GM21360 (cell line): ENCODE measurements around the gene PBX2.
A peak's percentile ranks its signal among the peaks of the same experiment; 100 is the strongest.
"Not testable (repeated sequence)": the region's sequence is repeated elsewhere in the genome, so short reads cannot be mapped to it uniquely, and the experiment has no call there.

ENCODE experiments used
- ATAC-seq: cut with Tn5 transposase; IDR thresholded peaks from one replicate; pipeline ENCODE4 v1.9.1; 2021; ENCODE audit warnings: mild to moderate bottlenecking, moderate library complexity; ENCODE audit not compliant: unreplicated experiment

The PBX2 gene

DNA sequence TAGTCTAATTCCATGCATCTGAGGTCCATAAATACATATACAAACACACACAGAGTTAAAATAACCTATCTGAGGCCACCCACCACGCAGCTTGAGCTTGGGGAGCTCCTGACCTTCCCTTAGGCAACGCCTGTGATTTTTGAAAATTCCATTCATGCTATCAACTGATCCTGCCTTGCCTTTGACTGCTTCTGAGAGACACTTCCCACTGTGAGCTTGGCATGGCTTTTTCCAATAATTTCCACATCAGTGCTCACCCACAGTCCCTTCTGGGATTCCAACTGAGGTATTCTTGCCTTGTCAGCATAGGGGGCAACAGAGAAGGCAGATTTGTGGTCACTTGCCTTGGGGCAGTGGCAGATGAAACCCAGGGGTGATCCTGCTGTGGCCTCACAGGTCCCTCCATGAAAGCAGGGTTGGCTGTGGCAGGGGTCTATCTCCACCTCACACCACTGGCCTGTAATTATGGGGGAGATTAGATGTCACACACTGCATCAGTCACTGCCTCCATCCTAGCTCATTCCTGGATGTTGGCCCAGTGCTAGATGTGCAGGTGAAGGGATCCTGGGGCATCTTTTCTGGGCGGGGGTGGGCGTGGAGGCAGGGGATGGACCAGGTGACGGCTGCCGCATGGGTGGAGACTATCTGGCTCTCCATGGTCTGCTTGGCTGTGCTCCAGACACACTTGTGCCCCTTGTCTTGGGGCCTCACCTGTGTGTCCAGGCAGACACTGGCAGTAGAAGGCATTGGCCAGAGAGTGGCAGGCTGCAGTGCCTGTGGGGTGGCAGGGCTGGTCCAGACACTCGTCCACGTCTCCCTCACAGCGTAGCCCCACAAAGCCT, 13.6 kb upstream of the PBX2 start:
- ATAC-seq, result no peak

DNA sequence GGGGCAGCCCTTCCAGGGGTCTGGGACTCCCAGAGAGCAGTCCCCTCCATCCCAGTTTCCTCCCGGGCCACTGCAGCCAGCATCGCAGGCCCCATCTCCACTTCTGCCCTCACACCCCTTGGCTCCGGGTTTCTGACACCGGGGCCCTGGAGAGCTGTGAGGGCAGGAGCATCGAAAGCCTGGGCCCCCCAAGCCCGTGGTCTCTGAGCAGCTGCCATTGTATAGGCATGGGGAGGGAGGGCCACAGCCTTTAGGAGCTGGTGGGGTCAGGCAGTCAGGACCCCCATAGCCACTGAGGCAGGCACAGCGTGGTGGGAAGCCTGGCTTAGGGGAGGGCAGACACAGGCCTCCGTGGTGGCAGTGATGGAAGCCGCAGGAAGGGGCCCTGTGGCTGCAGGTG, 12.2 kb upstream of the PBX2 start:
- ATAC-seq, result no peak

DNA sequence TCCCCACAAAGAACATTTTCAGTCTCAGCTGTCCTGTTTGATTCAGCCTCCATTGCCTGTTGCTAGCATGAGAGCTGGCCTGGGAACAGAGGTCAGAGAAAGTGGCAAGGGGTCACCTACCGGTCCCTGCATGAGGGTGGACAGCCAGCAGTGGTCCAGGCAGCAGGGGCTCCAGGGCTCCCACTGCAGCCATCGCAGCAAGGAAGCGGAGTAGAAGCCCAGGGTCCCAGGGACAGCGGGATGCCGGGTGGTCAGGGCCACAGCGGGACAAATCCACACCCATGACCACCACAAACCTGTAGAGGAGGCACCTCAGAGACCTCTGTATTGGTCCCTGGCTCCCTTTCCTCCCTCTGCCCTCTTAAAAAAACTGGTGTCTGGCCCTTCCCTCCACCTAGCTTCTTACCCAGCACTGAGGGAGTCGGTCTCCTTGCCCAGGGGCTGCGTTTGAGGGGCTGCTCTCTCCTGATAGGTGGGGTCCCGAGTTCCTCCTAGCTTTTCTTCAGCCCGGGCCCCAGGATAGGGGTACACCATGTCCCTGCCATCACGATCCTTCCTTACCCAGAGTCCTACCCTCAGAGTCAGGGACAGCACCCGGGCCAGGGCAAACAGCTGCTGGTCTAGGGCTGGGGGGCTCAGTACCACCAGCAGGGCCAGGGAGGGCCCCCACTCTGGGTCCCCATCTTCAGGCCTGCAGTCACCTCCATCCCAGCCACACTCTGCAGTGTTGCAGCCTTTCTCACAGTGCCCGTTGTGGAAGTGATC, 10.9 kb upstream of the PBX2 start:
- no peak for ATAC-seq

DNA sequence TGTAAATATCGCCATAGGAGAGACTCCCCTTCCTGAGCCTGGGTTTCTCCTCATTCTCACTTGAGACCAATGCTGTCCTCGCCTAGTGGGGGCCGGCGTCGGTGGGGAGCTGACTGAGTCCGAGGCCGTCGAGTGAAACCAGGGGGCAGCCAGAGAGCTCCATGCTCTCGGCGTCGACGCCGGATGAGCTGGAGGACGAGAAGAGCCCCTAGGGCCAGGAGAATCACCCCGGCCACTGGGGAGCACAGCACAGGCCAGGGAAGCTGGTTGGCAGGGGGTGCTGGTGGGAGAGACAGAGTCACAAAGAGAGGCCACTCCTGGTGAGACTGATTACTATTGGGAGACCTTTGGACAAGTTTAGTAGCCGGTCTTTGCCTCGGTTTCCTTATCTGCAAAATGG, 8.9 kb upstream of the PBX2 start:
- no peak for ATAC-seq

DNA sequence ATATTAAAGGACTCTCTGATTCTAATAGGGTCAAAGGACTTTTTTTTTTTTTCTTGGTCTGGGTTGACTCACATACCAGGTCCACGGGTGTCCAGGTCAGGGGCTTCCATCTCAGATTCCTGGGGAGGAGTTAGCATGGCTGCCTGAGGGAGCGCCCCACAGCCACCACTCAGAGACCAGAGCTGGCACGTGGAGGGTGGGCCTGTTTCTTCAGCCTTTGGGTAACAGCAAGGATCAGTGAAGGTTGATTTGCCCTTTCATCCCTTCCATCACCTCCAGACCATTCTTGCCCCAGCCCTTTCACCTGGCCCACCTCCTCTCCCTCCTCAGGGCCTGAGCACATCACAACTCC, 8.3 kb upstream of the PBX2 start:
- ATAC-seq, result no peak

DNA sequence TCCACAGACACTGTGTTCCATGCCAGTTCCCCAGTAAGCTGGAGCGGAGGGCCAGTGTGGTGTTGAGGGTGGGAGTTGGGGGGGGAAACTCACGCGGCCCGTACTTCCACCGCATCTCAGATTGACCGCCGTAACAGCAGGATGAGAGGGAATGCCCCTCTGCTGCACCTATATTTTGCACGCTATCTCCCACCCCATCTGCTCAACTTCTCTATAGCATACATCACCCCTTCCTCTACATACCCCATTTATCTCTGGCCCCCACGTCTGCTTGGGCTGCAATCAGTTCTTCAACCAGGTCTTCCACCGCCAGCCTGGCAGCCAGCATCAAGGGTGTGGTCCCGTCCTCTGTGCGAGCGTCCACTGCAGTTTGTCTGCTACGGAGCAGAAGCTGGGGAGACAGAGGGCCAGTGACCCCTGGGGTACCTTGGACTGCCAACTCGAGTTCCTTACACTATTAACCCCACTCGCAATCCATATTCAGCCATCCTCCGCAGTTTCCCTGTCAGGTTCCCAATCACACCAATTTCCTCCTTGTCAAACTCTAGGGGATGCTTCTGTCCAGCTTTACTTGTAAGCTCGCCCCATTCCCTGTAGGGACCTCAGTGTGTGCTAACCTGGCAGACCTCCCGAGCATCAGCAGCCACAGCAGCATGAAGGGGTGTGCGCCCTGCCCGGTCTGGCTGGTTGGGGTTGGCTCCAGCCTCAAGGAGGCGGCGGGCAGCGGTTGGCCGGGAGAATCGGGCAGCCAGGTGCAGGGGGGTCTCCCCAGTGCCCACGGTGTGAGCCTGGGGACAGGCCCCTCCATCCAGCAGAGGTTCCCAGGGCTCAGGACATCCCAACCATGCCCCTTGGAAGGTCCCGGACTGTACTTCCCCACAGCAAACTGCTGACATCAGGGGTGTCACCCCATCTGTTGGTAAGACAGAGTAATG, 6.9 kb upstream of the PBX2 start:
- ATAC-seq, result no peak

DNA sequence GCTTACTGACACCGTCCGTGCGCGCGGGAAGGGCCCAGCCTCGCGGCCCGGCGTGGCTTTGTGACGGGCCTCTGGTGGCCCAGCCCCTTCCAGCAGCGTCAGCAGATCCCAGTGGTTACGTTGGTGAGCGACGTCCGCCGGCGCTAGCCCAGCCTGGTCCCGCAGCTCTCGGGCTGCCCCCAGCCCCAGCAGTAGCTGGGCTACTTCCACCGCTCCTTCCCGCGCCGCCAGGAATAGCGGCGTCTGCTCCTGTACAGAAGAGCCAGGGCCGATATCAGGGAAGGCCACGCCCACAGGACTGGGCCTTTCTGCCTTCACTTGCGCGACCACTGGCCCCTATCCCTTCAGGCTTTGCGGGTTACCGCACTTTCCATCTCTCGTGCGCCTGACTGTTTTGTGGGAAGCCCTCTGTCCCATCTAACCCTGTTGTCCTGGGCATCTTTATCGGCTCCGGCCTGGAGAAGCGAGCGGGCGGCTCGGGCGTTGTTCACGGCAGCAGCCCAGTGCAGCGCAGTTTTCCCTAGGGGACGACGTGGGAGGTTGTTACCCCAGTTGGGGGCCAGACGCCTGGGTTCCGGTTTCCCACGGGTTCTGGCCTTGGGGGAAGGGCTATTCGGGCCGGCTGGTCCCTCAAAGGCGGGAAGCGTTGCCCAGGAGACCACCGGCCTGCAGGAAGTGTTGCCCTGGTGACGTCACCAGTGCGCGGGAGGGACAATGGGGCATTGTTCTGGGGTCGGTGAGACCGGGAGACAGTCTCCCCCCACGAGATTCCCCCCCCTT, 6.1 kb upstream of the PBX2 start:
- peak; percentile 65 for ATAC-seq

DNA sequence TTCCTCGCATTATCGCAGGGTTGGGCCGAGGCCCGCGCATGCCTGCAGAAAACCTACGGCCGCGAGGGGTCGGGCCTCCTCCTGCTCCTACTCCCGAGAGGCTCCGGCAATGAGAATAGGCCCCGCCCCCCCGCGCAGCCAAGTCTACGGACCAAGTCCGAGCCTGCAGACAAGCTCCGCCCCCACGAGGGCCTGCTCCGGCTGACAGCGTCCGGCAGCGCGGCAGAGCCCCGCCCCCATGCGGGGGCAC, 5.6 kb upstream of the PBX2 start:
- ATAC-seq, result peak; percentile 66

DNA sequence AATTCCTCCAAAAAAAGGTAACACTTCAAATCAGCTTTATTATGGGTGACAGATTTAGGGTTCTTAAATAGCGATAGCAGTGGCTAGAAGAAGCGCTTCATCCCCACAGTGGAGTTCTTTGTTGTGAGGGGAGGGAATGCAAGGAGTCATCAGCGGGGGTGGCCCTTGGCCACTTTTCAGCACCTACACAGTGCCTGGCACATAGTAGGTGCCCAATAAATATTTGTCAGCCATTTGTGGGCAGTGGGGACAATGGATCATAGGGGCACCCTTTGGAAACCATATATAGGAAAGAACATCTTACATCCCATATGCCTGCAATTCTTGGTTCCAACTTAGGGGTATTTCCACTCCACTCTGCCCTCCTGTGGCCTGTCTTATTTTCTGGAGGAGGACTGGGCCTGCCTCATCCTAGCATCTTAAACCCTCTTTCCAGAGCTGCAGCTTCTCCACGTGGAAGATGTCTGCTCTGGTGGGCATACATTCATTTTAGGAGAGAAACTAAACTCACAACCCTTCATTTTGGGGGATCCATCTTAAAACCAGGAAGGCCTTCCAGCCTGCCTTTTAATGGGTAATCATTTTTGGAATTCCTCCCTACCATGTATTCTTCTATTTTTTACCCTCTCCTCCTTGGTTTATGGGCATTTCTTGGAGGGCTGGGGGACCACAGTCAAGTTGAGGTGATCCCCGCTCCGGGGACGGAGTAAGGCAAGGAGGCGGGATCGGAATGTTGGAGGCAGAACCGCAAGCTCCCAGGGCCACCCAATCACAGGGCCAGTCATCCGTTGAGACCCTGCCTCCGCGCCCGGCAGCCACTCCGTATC, 5.0 kb upstream of the PBX2 start:
- ATAC-seq, result no peak

DNA sequence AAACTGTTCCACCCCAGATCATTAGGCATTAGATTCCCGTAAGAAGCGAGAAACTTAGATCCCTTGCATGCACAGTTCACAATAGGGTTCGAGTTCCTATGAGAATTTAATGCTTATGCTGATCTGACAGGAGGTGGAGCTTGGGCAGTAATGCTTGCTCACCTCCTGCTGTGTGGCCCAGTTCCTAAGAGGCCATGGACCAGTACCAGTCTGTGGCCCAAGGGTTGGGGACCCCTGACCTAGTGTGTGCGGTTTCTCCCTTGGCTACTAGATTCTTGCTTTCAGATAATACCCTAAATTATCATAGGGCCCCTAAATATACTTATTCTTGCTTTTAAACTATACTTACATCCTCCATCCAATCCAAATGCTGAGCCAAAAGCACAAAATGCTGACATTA, 4.4 kb upstream of the PBX2 start:
- ATAC-seq, result no peak

DNA sequence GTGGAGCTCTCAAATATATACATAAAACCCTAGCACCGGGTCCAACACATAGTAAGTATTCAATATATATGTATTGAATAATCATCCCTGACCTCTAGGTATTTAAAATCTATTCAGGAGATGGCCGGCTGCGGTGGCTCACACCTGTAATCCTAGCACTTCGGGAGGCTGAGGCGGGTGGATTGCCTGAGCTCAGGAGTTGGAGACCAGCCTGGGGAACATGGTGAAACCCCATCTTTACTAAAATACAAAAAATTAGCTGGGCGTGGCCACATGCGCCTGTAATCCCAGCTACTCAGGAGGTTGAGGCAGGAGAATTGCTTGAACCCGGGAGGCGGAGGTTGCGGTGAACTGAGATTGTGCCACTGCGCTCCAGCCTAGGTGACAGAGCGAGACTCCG, 3.1 kb upstream of the PBX2 start:
- ATAC-seq, result not testable (repeated sequence)

DNA sequence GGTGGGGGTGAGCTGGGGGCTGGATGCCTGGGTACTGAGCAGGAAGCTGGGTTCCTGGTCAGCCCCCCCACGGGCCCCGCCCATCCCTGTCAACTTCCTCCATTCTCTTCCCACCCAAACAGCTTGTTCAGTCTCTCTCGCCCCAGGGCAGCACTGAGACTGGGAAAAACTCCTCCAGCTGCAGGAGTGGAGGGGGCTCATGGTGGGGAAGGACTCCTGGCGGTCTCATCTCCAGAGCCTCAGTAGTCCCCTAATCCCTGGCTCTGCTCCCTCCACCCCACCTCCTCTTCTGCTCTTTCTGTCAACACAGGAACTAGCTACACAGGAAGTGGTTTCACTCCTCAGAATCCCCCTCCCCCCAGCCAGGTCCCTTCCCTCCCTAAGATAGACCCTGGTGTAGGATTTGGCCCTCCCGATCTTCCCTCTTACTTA, 2.6 kb upstream of the PBX2 start, which contains the start of gene GPSM3:
TSS of gene GPSM3 (minus strand) at position 36 of the 432 bp plus-strand sequence. CDS start 130 bp downstream, outside the sequence.
- ATAC-seq, result no peak

DNA sequence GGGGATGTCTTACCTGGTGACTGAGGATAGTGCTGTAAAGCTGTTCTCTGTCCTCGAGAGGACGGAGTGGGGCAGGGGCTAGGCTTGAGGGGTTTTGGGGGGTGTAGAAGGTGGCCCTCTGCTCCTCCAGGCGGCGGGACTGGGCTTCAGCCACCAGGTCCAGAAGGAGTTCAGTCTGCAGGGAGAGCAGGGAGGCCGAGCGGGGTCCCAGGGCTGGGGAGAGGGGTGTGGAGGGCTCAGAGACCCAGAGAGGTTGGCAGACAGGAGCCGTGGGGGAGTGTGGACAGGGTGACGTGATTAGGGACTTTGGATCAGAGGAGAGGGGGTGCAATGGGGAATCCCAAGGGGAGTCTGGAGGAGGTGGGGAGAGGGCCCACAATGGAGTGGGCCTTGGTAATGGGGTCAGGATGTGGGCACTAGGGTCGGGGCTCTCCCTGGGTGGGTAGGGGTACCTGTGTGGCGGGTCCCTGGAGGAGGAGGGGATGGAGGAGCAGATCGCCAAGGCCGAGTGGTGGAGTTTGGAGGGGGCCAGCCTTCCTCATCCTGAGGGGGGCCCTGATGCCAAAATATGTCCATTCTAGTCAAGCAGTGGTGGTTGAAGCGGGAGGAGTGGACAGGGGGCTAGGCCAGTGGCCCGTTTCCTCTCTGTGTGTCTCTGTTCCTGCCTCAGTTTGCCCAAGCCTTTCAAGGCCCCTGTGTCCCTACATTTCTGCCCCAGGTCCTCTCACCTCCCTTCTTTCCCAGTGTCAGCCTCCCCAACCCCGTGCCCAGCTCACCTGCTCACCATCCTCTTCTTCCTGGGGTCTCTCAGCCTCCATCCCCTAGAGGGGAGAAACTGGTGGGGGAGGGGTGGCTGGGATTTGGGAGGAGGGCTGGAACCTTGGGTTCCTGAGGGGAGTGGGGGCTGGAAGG, 1.9 kb upstream of the PBX2 start:
- ATAC-seq, result no peak

DNA sequence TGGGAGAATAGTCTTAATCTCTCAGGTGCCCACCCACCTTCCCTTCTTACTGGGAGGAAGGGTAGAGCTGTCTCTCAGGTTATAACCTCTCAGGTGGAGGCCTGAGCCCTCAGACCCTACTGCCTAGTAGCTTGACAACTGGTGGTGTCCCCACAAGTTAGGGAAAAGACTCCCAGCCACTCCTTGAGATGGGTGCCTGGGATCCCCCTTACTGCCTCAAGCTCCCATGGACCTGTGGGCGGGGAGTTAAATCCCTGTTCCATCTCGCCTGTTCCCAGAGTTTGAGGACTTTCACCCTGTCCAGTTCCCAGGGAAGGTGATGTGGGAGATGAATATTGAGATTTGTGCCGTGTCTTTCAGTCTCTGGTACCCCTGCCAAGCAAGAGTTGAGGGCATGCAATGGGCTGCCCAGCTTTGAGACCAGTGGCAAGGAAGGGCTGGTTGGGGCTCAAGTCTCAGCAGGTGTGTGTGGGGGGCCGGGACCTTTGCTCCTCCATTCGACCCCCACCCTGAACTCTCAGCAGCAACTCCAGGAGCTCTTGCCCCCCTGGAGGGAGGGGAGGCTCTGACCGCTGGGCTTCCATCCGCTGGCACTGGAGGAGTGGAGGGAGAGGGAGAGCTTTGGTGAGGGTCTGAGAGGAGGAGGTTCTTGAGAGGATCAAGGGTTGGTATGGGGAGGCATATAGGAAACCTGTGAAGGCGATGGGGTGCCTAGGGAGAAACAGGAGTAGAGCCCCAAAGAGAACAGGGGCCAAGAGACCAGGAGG, 1.1 kb upstream of the PBX2 start:
- no peak for ATAC-seq

DNA sequence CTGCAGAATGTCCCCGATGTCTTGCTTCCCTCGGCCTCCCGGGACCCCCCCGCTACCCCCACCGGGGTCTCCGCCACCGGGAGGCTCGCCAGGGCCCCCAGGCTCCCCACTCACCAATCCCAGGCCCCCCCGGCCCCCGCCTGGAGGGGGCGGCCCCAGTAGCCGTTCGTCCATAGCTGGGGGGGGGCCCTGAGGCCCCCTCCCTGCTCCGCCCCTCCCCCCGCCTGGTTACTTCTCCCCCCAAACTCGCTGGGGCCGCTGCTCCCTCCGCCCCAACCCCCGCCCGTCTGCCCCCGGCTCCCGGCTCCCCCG, 304 bp downstream of the PBX2 start:
- ATAC-seq, result no peak

DNA sequence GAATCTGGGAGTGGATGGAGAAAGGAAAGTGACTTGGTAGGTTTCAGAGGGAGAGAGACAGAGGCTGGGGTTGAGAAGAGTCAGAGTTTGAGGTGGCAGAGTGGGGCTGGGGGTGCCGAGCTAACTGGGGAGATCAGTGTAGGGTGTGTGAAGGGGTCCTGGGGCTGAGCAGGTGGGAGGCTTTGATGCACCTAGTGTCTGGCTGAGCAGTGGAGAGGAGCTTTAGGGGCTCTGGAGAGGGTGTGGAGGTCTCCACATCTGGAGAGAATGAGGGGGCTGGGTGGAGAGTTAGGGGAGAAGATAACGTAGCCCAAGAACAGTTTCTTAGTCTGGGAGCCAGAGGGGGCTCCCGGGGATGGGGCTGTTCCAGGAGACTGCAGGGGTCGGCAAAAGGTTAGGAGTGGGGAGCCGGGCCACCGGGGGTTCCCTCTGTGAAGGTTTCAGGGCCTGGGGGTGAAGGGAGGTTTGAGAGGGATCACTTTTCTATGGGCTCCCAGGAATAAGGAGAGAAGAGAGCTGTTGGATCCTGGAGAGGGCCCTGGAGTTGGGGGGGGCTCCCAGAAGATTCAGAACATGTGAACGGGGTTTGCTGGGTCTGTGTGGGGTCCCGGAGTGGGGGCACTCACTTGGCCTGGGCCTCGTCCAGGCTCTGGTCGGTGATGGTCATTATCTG, 797 bp downstream of the PBX2 start:
- ATAC-seq, result no peak

DNA sequence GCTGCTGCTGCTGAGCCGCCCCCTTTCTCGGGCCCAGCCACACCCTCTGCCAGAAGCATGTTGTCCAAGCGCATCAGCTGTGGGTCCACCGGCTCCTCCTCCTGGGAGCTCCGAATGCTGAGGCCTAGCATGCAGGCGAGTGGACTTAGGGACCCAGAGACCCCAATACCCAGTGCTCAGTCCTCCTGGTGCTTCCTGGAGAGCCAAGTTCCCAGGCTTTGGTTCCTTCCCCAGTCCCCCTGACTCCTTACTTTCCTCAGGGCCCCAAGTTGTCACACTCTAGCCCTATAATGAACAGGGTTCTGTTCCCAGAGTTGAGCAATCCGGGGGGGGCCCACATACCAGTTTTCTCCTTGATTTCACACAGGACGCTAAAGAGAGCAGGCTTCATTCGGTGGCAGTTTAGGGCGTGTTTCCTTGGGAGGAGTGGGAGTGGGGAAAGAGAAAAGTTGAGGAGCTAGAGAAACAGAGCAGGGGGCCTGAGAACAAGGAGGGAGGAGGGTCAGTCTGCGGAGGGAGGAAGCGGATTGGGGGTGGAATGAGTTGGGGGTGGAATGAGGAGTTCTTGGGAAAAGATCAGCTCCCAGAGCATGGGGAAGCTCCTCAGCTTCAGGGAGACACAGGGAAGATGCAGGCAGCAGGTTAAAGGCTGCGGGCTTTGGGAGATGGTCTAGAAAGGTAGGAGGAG, 1.5 kb downstream of the PBX2 start:
- ATAC-seq, result no peak
